Panc1 (cell line): ENCODE results near the gene ITGA2. TPM values are rescaled to one million over a fixed set of nuclear protein-coding genes. Genes with fewer than 3 reads are reported as not detected.

Experiments
- ATAC-seq: fragments of 200-7000 bp; cut with Tn5 transposase; 2 replicates; pipeline ENCODE4 v1.9.1; 2020; ENCODE audit warnings: mild to moderate bottlenecking, moderate library complexity
- BruUV-seq: library from RNA; stranded (reverse); fragments of 400-500 nt; replicated peaks from 2 replicates; lab custom pipeline; 2021; lab: Mats Ljungman, UMichigan
- CTCF ChIA-PET: fragments of 300-600 bp; sonication (Branson Sonifier 250); formaldehyde crosslinking; loops from one replicate; lab custom pipeline; 2022; ENCODE audit warnings: antibody characterized with exemption; lab: Charles Lee
- POLR2A ChIA-PET: fragments of 300-600 bp; sonication (Branson Sonifier 250); formaldehyde crosslinking; loops from one replicate; lab custom pipeline; 2022; ENCODE audit warnings: antibody characterized with exemption; lab: Charles Lee
- DNase-seq: peaks from one replicate; pipeline ENCODE4 v3.0.0-alpha.2; 2010; ENCODE audit warnings: low read depth, low spot score
- H3K27ac ChIP-seq: 2 replicates; pipeline ENCODE4 v1.5.1; 2011; ENCODE audit warnings: mild to moderate bottlenecking, low read length, inconsistent platforms
- H3K27me3 ChIP-seq: fragments of 200-500 bp; sonication (Bioruptor generic); 2 replicates; pipeline ENCODE4 v1.6.0; 2014; ENCODE audit warnings: low read length, inconsistent platforms; ENCODE audit not compliant: control insufficient read depth, insufficient read depth
- H3K36me3 ChIP-seq: fragments of 200-500 bp; sonication (Bioruptor generic); 2 replicates; pipeline ENCODE4 v1.5.1; 2014; ENCODE audit warnings: inconsistent platforms, mild to moderate bottlenecking, low read length, moderate library complexity; ENCODE audit not compliant: control insufficient read depth, insufficient read depth
- H3K4me1 ChIP-seq: 2 replicates; pipeline ENCODE4 v1.5.1; 2011; ENCODE audit warnings: inconsistent platforms, mild to moderate bottlenecking, low read length, moderate library complexity; ENCODE audit not compliant: control insufficient read depth, insufficient read depth
- H3K4me3 ChIP-seq, 2 experiments: 2 replicates each; pipeline ENCODE4 v1.5.1; 2011 to 2012; ENCODE audit warnings: low read depth in 2 of 2, low read length in 2 of 2, mild to moderate bottlenecking in 2 of 2, inconsistent platforms in 1 of 2, moderate library complexity in 1 of 2
- H3K9me3 ChIP-seq: fragments of 200-500 bp; sonication (Bioruptor generic); 2 replicates; pipeline ENCODE4 v1.5.1; 2014; ENCODE audit warnings: low read depth, mild to moderate bottlenecking, inconsistent platforms, low read length, moderate library complexity; ENCODE audit not compliant: control insufficient read depth, insufficient read depth
- CTCF ChIP-seq: fragments of 450-650 bp; IDR thresholded peaks from 2 replicates; pipeline ENCODE4 v1.5.1; 2017; ENCODE audit warnings: mild to moderate bottlenecking
- POLR2AphosphoS5 ChIP-seq: IDR thresholded peaks from 2 replicates; pipeline ENCODE4 v1.6.1; 2012; ENCODE audit warnings: mild to moderate bottlenecking, low read depth, low read length, moderate library complexity
- REST ChIP-seq, 2 experiments: IDR thresholded peaks; 2 replicates each; pipeline ENCODE4 v1.6.1; 2011 to 2012; ENCODE audit warnings: low read depth in 2 of 2, control low read depth in 1 of 2, low read length in 1 of 2, mild to moderate bottlenecking in 1 of 2, moderate library complexity in 1 of 2; ENCODE audit not compliant: insufficient read depth in 1 of 2
- SIN3A ChIP-seq: IDR thresholded peaks from 2 replicates; pipeline ENCODE4 v1.6.1; 2012; ENCODE audit warnings: low read depth, mild to moderate bottlenecking, low read length, moderate library complexity, borderline replicate concordance; ENCODE audit not compliant: insufficient read depth
- TCF7L2 ChIP-seq: IDR thresholded peaks from 2 replicates; pipeline ENCODE4 v1.6.1; 2011; ENCODE audit warnings: mild to moderate bottlenecking, low read depth, low read length, inconsistent platforms
- in situ Hi-C: cut with HindIII; loops from 2 replicates; pipeline ENCODE4 v1.10.0; 2016; ENCODE audit warnings: low sequenced_read_pairs, low pct_unique_long_range_greater_than_20kb
- intact Hi-C: fragments of 100-400 bp; cut with micrococcal nuclease; formaldehyde crosslinking; loops from one replicate; pipeline ENCODE4 v1.10.0; 2022; ENCODE audit not compliant: unreplicated experiment
- total RNA-seq: library from RNA; stranded (reverse); gene quantifications from one replicate; pipeline ENCODE4 v1.2.1, GENCODE V29; 2021; ENCODE audit not compliant: unreplicated experiment

ITGA2 gene
- total RNA-seq, 1 experiment from 2014 or later, result 41.8 TPM

GRCh38 chr5:53024535-53024934, 35.4 kb downstream of the ITGA2 start:
- in situ Hi-C loops, result no loop called here
- H3K4me3 ChIP-seq, result no peak overlapping the region
- peaks cover 75% of the 10 kb centered on the region for H3K4me1 ChIP-seq
- no peaks in the 10 kb centered on the region; the same call in 1 of the 2 replicates for H3K36me3 ChIP-seq
- no TSS peak for BruUV-seq
- TF ChIP-seq SIN3A (no peak), POLR2AphosphoS5 (no peak), CTCF (no peak), TCF7L2 (no peak), REST (IDR thresholded peaks at IDR 0.05; ENCODE audit: insufficient read depth in 1 of 2, low read depth in 2 of 2, low read length in 1 of 2) (no peak)
- H3K27me3 ChIP-seq, result no peaks in the 10 kb centered on the region
- ChIA-PET POLR2A (no interaction called here), CTCF (interaction anchor here (1.7 kb wide), 1 partner anchor 11 kb away, joined by 4 read pairs; no protein-coding TSS in a partner anchor)
- peak overlapping the region; percentile 75 for H3K27ac ChIP-seq
- DNase-seq (no peak), ATAC-seq (peak; percentile 36; the same call in 1 of the 2 replicates)
- H3K9me3 ChIP-seq, result no peaks in the 10 kb centered on the region
- intact Hi-C loops, result no loop called here

GRCh38 chr5:53025487-53025886, 36.3 kb downstream of the ITGA2 start:
- CTCF ChIA-PET, result no interaction called here
- BruUV-seq, result no TSS peak
- Histone ChIP-seq H3K4me1 (peaks cover 74% of the 10 kb centered on the region), H3K9me3 (no peaks in the 10 kb centered on the region), H3K27ac (peak overlapping the region; percentile 75), H3K36me3 (no peaks in the 10 kb centered on the region; the same call in 1 of the 2 replicates), H3K4me3 (no peak overlapping the region), H3K27me3 (no peaks in the 10 kb centered on the region)
- no peak for TF ChIP-seq SIN3A
- no peak for TF ChIP-seq REST (IDR thresholded peaks at IDR 0.05; ENCODE audit: insufficient read depth in 1 of 2, low read depth in 2 of 2, low read length in 1 of 2)
- TF ChIP-seq POLR2AphosphoS5, result no peak
- no peak for TF ChIP-seq TCF7L2
- TF ChIP-seq CTCF, result no peak
- ATAC-seq (no peak), DNase-seq (no peak)
- in situ Hi-C loops, result no loop called here
- intact Hi-C loops, result no loop called here
- POLR2A ChIA-PET, result interaction anchor here (0.5 to 0.7 kb wide), 2 partner anchors 29 to 67 kb away, joined by 3 to 6 read pairs; no protein-coding TSS in a partner anchor
